ENCODE data around the gene GPR108. TPM values are rescaled to one million over a fixed set of nuclear protein-coding genes. Genes with fewer than 3 reads are reported as not detected.
"Not testable (repeated sequence)": the region's sequence is repeated elsewhere in the genome, so short reads cannot be mapped to it uniquely, and the experiment has no call there.

The GPR108 gene
- polyA plus RNA-seq (2013), result 37.6 TPM

GRCh38 chr19:6737284-6737872 lies at the start of gene GPR108:
Gene GPR108, minus strand, starts transcription at chr19:6737580. Its CDS starts 4 bp downstream, at chr19:6737576.
- H3K36me3 ChIP-seq (ENCODE audit: control insufficient read depth in 4 of 4, insufficient read depth in 4 of 4, low read length in 3 of 4), result peaks cover 0 to 19% (median 9%) of the 10 kb centered on the region in 4 experiments
- peak; percentile 100 for DNase-seq
- 0% methylated on average over 38 of the region's 55 CpGs for WGBS (ENCODE audit: insufficient coverage)
- H3K27ac ChIP-seq (ENCODE audit: insufficient read depth in 1 of 2, low read depth in 1 of 2, low read length in 2 of 2, poor library complexity in 1 of 2, severe bottlenecking in 2 of 2), result peak within 1 kb of the TSS; percentile 95 to 98
- CTCF ChIA-PET, result interaction anchor here (0.6 to 3.9 kb wide), 15 partner anchors 8 to 181 kb away, joined by 3 to 31 read pairs (median 4); partner anchors contain the start of gene VAV1
- peak within 1 kb of the TSS; percentile 77 to 93 (median 79) for H3K4me3 ChIP-seq (ENCODE audit: control insufficient read depth in 1 of 7, extremely low read depth in 1 of 7, insufficient read depth in 4 of 7, low read depth in 2 of 7, low read length in 6 of 7)
- no peaks in the 10 kb centered on the region for H3K27me3 ChIP-seq (replicated peaks in 2 of 5; ENCODE audit: control insufficient read depth in 4 of 5, insufficient read depth in 5 of 5, low read length in 4 of 5)
- POLR2A ChIA-PET, result interaction anchor here (0.6 to 1.9 kb wide), 4 partner anchors 17 to 131 kb away, joined by 3 to 9 read pairs (median 3); partner anchors contain the start of genes C3 and VAV1
- H3K9me3 ChIP-seq (ENCODE audit: control extremely low read depth in 1 of 5, control insufficient read depth in 4 of 5, insufficient read depth in 2 of 5, low read depth in 1 of 5, low read length in 4 of 5), result no peaks in the 10 kb centered on the region
- peaks cover 5 to 54% (median 50%) of the 10 kb centered on the region in 4 experiments for H3K4me1 ChIP-seq (ENCODE audit: control extremely low read depth in 1 of 4, control insufficient read depth in 4 of 4, insufficient read depth in 4 of 4, low read length in 3 of 4)

GRCh38 chr19:6779206-6779605 lies 41.8 kb upstream of the GPR108 start:
- ChIA-PET POLR2A (interaction anchor here (0.7 kb wide), 1 partner anchor 22 kb away, joined by 3 read pairs; no protein-coding TSS in a partner anchor), CTCF (interaction anchor here (2.6 kb wide), 1 partner anchor 23 kb away, joined by 10 read pairs; no protein-coding TSS in a partner anchor)
- no peak for DNase-seq
- Histone ChIP-seq H3K27ac (ENCODE audit: insufficient read depth in 1 of 2, low read depth in 1 of 2, low read length in 2 of 2, poor library complexity in 1 of 2, severe bottlenecking in 2 of 2) (peak overlapping the region in 1 of 2 experiments; percentile 14), H3K36me3 (ENCODE audit: control insufficient read depth in 4 of 4, insufficient read depth in 4 of 4, low read length in 3 of 4) (peaks cover 0 to 48% (median 19%) of the 10 kb centered on the region in 4 experiments), H3K9me3 (ENCODE audit: control extremely low read depth in 1 of 5, control insufficient read depth in 4 of 5, insufficient read depth in 2 of 5, low read depth in 1 of 5, low read length in 4 of 5) (no peaks in the 10 kb centered on the region), H3K4me1 (ENCODE audit: control extremely low read depth in 1 of 4, control insufficient read depth in 4 of 4, insufficient read depth in 4 of 4, low read length in 3 of 4) (peaks cover 4 to 20% (median 15%) of the 10 kb centered on the region in 4 experiments), H3K27me3 (replicated peaks in 2 of 5; ENCODE audit: control insufficient read depth in 4 of 5, insufficient read depth in 5 of 5, low read length in 4 of 5) (no peaks in the 10 kb centered on the region), H3K4me3 (ENCODE audit: control insufficient read depth in 1 of 7, extremely low read depth in 1 of 7, insufficient read depth in 4 of 7, low read depth in 2 of 7, low read length in 6 of 7) (no peak overlapping the region)
- 100% methylated on average over 1 of the region's 4 CpGs for WGBS (ENCODE audit: insufficient coverage)

DNA sequence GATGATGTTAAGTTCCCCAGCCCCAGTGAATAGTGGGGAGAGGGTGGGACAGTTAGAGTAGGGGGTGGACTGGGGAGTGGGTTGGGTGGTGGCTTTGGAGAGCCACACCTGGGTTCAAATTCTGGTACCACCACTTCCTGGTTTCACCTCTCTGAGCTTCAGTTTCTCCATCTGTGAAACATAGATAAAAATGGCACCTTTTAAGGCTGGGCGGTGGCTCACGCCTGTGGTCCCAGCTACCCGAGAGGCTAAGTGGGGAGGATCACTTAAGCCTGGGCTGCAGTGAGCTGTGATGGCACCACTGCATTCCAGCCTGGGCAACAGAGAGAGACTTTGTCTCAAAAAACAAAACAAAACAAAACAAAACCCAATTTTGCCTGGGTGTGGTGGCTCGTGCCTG lies 41.0 kb upstream of the GPR108 start:
- CTCF ChIA-PET, result interaction anchor here (0.6 to 2.6 kb wide), 2 partner anchors 24 to 1786 kb away, joined by 3 to 10 read pairs; no protein-coding TSS in a partner anchor
- Histone ChIP-seq H3K36me3 (ENCODE audit: control insufficient read depth in 4 of 4, insufficient read depth in 4 of 4, low read length in 3 of 4) (peaks cover 0 to 40% (median 17%) of the 10 kb centered on the region in 4 experiments), H3K9me3 (ENCODE audit: control extremely low read depth in 1 of 5, control insufficient read depth in 4 of 5, insufficient read depth in 2 of 5, low read depth in 1 of 5, low read length in 4 of 5) (no peaks in the 10 kb centered on the region), H3K27ac (ENCODE audit: insufficient read depth in 1 of 2, low read depth in 1 of 2, low read length in 2 of 2, poor library complexity in 1 of 2, severe bottlenecking in 2 of 2) (peak overlapping the region in 1 of 2 experiments; percentile 23), H3K27me3 (replicated peaks in 2 of 5; ENCODE audit: control insufficient read depth in 4 of 5, insufficient read depth in 5 of 5, low read length in 4 of 5) (no peaks in the 10 kb centered on the region), H3K4me3 (ENCODE audit: control insufficient read depth in 1 of 7, extremely low read depth in 1 of 7, insufficient read depth in 4 of 7, low read depth in 2 of 7, low read length in 6 of 7) (no peak overlapping the region), H3K4me1 (ENCODE audit: control extremely low read depth in 1 of 4, control insufficient read depth in 4 of 4, insufficient read depth in 4 of 4, low read length in 3 of 4) (peaks cover 4 to 25% (median 20%) of the 10 kb centered on the region in 4 experiments)
- POLR2A ChIA-PET, result interaction anchor here (1.0 kb wide), 1 partner anchor 90 kb away, joined by 3 read pairs; no protein-coding TSS in a partner anchor
- no peak for DNase-seq
- WGBS (ENCODE audit: insufficient coverage), result no CpG with 5 or more reads among the region's 4 CpGs

GRCh38 chr19:6777434-6777833 lies 40.1 kb upstream of the GPR108 start:
- peaks cover 0 to 37% (median 17%) of the 10 kb centered on the region in 4 experiments for H3K36me3 ChIP-seq (ENCODE audit: control insufficient read depth in 4 of 4, insufficient read depth in 4 of 4, low read length in 3 of 4)
- WGBS (ENCODE audit: insufficient coverage), result 96% methylated on average over 2 of the region's 2 CpGs
- POLR2A ChIA-PET, result no interaction called here

GRCh38 chr19:6776999-6777398 lies 39.6 kb upstream of the GPR108 start:
- H3K36me3 ChIP-seq (ENCODE audit: control insufficient read depth in 4 of 4, insufficient read depth in 4 of 4, low read length in 3 of 4), result peaks cover 0 to 37% (median 17%) of the 10 kb centered on the region in 4 experiments
- 96% methylated on average over 4 of the region's 4 CpGs for WGBS (ENCODE audit: insufficient coverage)
- ChIA-PET POLR2A (no interaction called here), CTCF (no interaction called here)
- H3K27me3 ChIP-seq (replicated peaks in 2 of 5; ENCODE audit: control insufficient read depth in 4 of 5, insufficient read depth in 5 of 5, low read length in 4 of 5), result no peaks in the 10 kb centered on the region
- H3K4me3 ChIP-seq (ENCODE audit: control insufficient read depth in 1 of 7, extremely low read depth in 1 of 7, insufficient read depth in 4 of 7, low read depth in 2 of 7, low read length in 6 of 7), result no peak overlapping the region
- no peaks in the 10 kb centered on the region for H3K9me3 ChIP-seq (ENCODE audit: control extremely low read depth in 1 of 5, control insufficient read depth in 4 of 5, insufficient read depth in 2 of 5, low read depth in 1 of 5, low read length in 4 of 5)
- DNase-seq, result no peak
- H3K4me1 ChIP-seq (ENCODE audit: control extremely low read depth in 1 of 4, control insufficient read depth in 4 of 4, insufficient read depth in 4 of 4, low read length in 3 of 4), result peaks cover 4 to 34% (median 24%) of the 10 kb centered on the region in 4 experiments
- peak overlapping the region in 1 of 2 experiments; percentile 34 for H3K27ac ChIP-seq (ENCODE audit: insufficient read depth in 1 of 2, low read depth in 1 of 2, low read length in 2 of 2, poor library complexity in 1 of 2, severe bottlenecking in 2 of 2)

More at GRCh38 chr19:6777434-6777833, 40.1 kb upstream of the GPR108 start:
- H3K27me3 ChIP-seq (replicated peaks in 2 of 5; ENCODE audit: control insufficient read depth in 4 of 5, insufficient read depth in 5 of 5, low read length in 4 of 5), result no peaks in the 10 kb centered on the region
- DNase-seq, result no peak
- CTCF ChIA-PET, result no interaction called here
- H3K4me3 ChIP-seq (ENCODE audit: control insufficient read depth in 1 of 7, extremely low read depth in 1 of 7, insufficient read depth in 4 of 7, low read depth in 2 of 7, low read length in 6 of 7), result no peak overlapping the region
- H3K9me3 ChIP-seq (ENCODE audit: control extremely low read depth in 1 of 5, control insufficient read depth in 4 of 5, insufficient read depth in 2 of 5, low read depth in 1 of 5, low read length in 4 of 5), result no peaks in the 10 kb centered on the region
- H3K4me1 ChIP-seq (ENCODE audit: control extremely low read depth in 1 of 4, control insufficient read depth in 4 of 4, insufficient read depth in 4 of 4, low read length in 3 of 4), result peaks cover 4 to 34% (median 24%) of the 10 kb centered on the region in 4 experiments
- H3K27ac ChIP-seq (ENCODE audit: insufficient read depth in 1 of 2, low read depth in 1 of 2, low read length in 2 of 2, poor library complexity in 1 of 2, severe bottlenecking in 2 of 2), result peak overlapping the region in 1 of 2 experiments; percentile 34

DNA sequence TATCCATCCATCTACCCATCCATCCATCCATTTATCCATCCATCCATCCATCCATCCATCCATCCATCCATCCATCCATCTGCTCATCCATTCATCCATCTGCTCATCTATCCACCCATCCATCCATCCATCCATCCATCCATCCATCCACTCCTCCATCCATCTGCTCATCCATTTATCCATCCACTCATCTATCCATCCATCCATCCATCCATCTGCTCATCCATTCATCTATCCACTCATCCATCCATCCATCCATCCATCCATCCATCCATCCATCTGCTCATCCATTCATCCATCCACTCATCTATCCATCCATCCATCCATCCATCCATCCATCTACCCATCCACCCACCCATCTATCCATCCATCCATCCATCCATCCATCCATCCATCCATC lies 38.7 kb upstream of the GPR108 start:
- Histone ChIP-seq H3K4me1 (ENCODE audit: control extremely low read depth in 1 of 4, control insufficient read depth in 4 of 4, insufficient read depth in 4 of 4, low read length in 3 of 4) (peaks cover 4 to 36% (median 25%) of the 10 kb centered on the region in 4 experiments), H3K36me3 (ENCODE audit: control insufficient read depth in 4 of 4, insufficient read depth in 4 of 4, low read length in 3 of 4) (peaks cover 0 to 30% (median 12%) of the 10 kb centered on the region in 4 experiments)
- ChIA-PET CTCF (interaction anchor here (1.3 to 9.5 kb wide), 3 partner anchors 9 to 26 kb away, joined by 3 to 92 read pairs (median 31); no protein-coding TSS in a partner anchor), POLR2A (interaction anchor here (4.3 kb wide), 1 partner anchor 26 kb away, joined by 65 read pairs; no protein-coding TSS in a partner anchor)
- H3K4me3 ChIP-seq (ENCODE audit: control insufficient read depth in 1 of 7, extremely low read depth in 1 of 7, insufficient read depth in 4 of 7, low read depth in 2 of 7, low read length in 6 of 7); H3K27me3 ChIP-seq (replicated peaks in 2 of 5; ENCODE audit: control insufficient read depth in 4 of 5, insufficient read depth in 5 of 5, low read length in 4 of 5); H3K27ac ChIP-seq (ENCODE audit: insufficient read depth in 1 of 2, low read depth in 1 of 2, low read length in 2 of 2, poor library complexity in 1 of 2, severe bottlenecking in 2 of 2); H3K9me3 ChIP-seq (ENCODE audit: control extremely low read depth in 1 of 5, control insufficient read depth in 4 of 5, insufficient read depth in 2 of 5, low read depth in 1 of 5, low read length in 4 of 5); DNase-seq: not testable (repeated sequence)
